Right atrium auricular region (tissue), 2 donors: Measurements from ENCODE around the gene ATAD5. TPM values are rescaled to one million over a fixed set of nuclear protein-coding genes. Genes with fewer than 3 reads are reported as not detected.

Experiments used
- DNase-seq: peaks from one replicate; pipeline ENCODE4 v3.0.0-alpha.2; 2019; ENCODE audit warnings: low spot score
- H3K27ac ChIP-seq, 2 donors: fragments of 200-600 bp; sonication (generic); 1 replicate in 1 of 2; 2 replicates in 1 of 2; pipeline ENCODE4 v1.5.1; 2016 to 2019
- H3K27me3 ChIP-seq, 2 donors: fragments of 200-600 bp; sonication (generic); one replicate each; pipeline versions ENCODE4 v1.5.1 to v1.6.0; 2017 to 2019
- H3K36me3 ChIP-seq: fragments of 200-600 bp; sonication (generic); one replicate; pipeline ENCODE4 v1.5.1; 2016
- H3K4me1 ChIP-seq, 2 donors: fragments of 200-600 bp; sonication (generic); one replicate each; pipeline versions ENCODE4 v1.5.1 to v1.6.0; 2017 to 2019
- H3K4me3 ChIP-seq, 2 donors: fragments of 200-600 bp; sonication (generic); 1 replicate in 1 of 2; 2 replicates in 1 of 2; pipeline ENCODE4 v1.5.1; 2017 to 2019; ENCODE audit warnings: mild to moderate bottlenecking in 1 of 2, moderate library complexity in 1 of 2
- H3K9me3 ChIP-seq, 2 donors: fragments of 200-600 bp; sonication (generic); one replicate each; pipeline ENCODE4 v1.5.1; 2019
- total RNA-seq, 2 donors: library from RNA; depleted of rRNA; stranded (reverse); fragments of >200 nt; gene quantifications; one replicate each; pipeline ENCODE4 v1.1.0, GENCODE V29; 2016
- TF ChIP-seq, protein P1 (sequence below), 2 donors: fragments of 200-600 bp; sonication (generic); IDR thresholded peaks; one replicate each; pipeline ENCODE4 v1.5.1; 2019; ENCODE audit warnings: antibody characterized with exemption in 2 of 2

ATAD5 gene
- total RNA-seq, 2 donors from 2014 or later: 0.35 to 0.70 TPM

DNA sequence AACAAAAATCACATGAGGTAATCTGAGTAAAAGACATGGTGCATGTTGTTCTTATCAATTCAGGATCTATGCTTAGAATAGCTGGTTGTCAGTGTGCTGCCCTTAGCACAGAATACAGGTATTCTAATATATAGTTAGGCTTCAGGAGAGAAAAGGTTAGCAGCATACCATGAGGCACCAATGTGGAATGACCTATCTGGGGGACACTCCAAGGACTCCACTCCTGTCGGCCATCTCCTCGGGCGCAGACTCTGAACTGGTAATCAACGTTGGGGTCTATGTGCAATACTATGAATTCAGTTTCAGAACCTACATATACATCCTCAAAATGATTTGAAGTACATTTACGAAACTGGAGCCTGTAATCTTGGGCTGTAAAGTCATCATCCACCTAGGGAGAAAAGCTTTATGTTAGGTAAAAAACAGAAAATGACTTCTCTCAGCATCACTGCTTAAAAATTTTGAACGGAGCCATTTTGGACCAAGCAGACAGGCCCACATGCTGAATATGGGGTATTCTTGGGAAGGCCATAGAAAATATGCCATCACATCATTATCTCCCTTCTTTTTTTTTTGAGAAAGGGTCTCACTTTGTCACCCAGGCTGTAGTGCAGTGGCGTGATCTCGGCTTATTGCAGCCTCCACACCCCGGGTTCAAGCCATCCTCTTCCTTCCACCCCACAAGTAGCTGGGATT lies 38.3 kb upstream of the ATAD5 start:
- no peak for DNase-seq
- no peak overlapping the region for H3K4me3 ChIP-seq

GRCh38 chr17:30794372-30794771 lies 37.4 kb upstream of the ATAD5 start:
- H3K36me3 ChIP-seq: peaks cover 51% of the 10 kb centered on the region
- no peaks in the 10 kb centered on the region for H3K9me3 ChIP-seq
- TF ChIP-seq, protein P1, sequence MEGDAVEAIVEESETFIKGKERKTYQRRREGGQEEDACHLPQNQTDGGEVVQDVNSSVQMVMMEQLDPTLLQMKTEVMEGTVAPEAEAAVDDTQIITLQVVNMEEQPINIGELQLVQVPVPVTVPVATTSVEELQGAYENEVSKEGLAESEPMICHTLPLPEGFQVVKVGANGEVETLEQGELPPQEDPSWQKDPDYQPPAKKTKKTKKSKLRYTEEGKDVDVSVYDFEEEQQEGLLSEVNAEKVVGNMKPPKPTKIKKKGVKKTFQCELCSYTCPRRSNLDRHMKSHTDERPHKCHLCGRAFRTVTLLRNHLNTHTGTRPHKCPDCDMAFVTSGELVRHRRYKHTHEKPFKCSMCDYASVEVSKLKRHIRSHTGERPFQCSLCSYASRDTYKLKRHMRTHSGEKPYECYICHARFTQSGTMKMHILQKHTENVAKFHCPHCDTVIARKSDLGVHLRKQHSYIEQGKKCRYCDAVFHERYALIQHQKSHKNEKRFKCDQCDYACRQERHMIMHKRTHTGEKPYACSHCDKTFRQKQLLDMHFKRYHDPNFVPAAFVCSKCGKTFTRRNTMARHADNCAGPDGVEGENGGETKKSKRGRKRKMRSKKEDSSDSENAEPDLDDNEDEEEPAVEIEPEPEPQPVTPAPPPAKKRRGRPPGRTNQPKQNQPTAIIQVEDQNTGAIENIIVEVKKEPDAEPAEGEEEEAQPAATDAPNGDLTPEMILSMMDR (IDR thresholded peaks at IDR 0.05): no peak

More for the DNA sequence above, 38.3 kb upstream of the ATAD5 start:
- Histone ChIP-seq H3K9me3 (no peaks in the 10 kb centered on the region), H3K4me1 (no peaks in the 10 kb centered on the region), H3K27ac (no peak overlapping the region), H3K27me3 (no peaks in the 10 kb centered on the region), H3K36me3 (peaks cover 51% of the 10 kb centered on the region)
- TF ChIP-seq, protein P1 (IDR thresholded peaks at IDR 0.05): no peak

GRCh38 chr17:30796016-30796415 lies 35.8 kb upstream of the ATAD5 start:
- H3K27me3 ChIP-seq: no peaks in the 10 kb centered on the region
- peaks cover 53% of the 10 kb centered on the region for H3K36me3 ChIP-seq
- DNase-seq: no peak
- no peaks in the 10 kb centered on the region for H3K9me3 ChIP-seq
- H3K4me3 ChIP-seq: no peak overlapping the region
- no peak overlapping the region for H3K27ac ChIP-seq
- H3K4me1 ChIP-seq: no peaks in the 10 kb centered on the region
- TF ChIP-seq, protein P1 (IDR thresholded peaks at IDR 0.05): no peak

More at GRCh38 chr17:30794372-30794771, 37.4 kb upstream of the ATAD5 start:
- no peak for DNase-seq
- Histone ChIP-seq H3K4me1 (no peaks in the 10 kb centered on the region), H3K4me3 (no peak overlapping the region), H3K27ac (no peak overlapping the region), H3K27me3 (no peaks in the 10 kb centered on the region)

DNA sequence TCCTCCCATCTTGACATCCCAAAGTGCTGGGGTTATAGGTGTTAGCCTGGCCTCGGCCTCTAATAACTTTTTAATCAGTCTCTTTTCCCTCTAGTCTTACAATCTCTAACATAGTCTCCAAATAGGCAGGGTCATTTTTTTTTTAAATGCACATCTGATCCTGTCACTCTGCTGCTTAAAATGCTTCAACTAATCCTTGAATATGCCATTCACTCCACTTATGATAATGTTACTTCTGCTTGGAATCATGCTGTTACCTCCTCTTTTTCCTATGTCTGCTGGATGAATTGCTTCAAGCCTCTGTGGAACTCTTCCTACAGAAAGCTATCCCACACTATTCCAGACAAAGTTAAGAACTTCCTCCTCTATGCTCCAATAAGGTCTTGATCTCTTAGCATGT lies 30.1 kb upstream of the ATAD5 start:
- no peak overlapping the region for H3K4me3 ChIP-seq
- H3K27ac ChIP-seq: no peak overlapping the region
- no peaks in the 10 kb centered on the region for H3K4me1 ChIP-seq
- H3K36me3 ChIP-seq: peaks cover 32% of the 10 kb centered on the region
- no peaks in the 10 kb centered on the region for H3K9me3 ChIP-seq
- TF ChIP-seq, protein P1 (IDR thresholded peaks at IDR 0.05): no peak
- no peaks in the 10 kb centered on the region for H3K27me3 ChIP-seq
- no peak for DNase-seq

DNA sequence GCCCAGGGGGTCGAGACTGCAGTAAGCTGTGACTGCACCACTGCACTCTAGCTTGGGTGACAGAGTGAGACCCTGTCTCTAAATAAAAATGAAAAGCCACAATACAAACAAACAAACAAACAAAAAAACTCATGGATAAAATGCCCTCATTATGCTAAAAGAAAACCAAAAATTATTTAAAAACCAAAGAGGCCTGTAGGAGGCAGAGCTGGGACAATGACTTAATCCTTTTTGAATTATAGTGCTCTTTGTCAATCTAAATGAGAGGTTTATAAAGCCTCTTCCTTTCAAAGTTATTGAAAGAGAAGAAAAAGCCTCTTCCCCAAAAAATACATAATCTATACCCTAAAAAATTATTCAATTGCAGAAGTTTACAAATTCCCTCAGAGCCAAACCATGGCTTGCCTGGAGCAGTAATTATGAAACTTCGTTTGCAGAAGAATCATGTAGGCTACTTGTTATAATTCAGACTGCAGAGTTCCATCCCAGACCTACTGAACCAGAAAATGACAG lies 25.8 kb upstream of the ATAD5 start:
- no peak for DNase-seq
- TF ChIP-seq, protein P1 (IDR thresholded peaks at IDR 0.05): peak in 1 of 2 donors; percentile 19
- no peak overlapping the region for H3K27ac ChIP-seq
- H3K27me3 ChIP-seq: no peaks in the 10 kb centered on the region
- H3K4me3 ChIP-seq: no peak overlapping the region
- H3K9me3 ChIP-seq: no peaks in the 10 kb centered on the region
- H3K4me1 ChIP-seq: no peaks in the 10 kb centered on the region
- peaks cover 22% of the 10 kb centered on the region for H3K36me3 ChIP-seq
